ENCODE measurements around the gene MYO3B.

The MYO3B gene

DNA sequence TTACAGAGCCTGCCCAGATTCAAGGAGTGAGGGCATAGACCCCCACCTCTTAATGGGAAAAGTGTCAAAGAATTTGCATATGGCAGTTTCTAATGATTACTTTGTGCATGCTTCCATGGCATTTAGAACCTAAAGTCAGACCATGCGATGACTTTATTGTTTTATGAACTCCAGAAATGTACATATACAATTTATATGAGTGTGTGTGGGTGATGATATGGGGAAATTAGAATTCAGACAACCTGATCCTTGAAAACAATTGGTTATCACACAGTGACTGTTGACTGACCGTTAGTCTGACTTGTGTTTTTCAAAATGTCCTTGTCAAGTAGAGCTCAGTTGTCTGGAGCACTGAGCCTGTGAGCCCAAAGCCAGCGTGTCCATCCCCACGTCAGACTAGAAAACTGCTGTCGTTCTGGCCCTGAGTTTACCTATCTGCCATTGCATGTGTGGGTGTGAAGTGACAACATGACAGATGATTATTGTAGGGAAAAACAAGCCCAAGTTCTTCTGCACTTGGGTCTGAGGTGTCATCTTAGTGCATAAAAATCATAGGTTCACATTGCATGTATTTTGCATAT is 128.4 kb downstream of the MYO3B start:
- no peak for DNase-seq (ENCODE audit: low spot score)

DNA sequence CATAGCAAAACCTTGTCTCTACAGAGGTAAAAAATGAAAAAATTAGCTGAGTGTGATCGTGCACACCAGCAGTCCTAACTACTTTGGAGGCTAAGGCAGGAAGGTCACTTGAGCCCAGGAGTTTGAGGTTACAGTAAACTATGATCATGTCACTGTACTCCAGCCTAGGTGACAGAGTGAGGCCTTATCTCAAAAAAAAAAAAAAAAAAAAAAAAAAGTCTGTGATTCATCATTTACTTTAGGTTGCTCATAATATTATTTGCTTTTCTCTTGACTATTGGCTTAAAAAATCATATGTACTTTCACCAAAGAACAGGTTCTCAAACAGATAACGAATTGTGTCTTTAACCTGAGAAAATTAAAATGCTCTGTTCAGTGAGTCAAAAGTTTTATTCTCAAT is 129.1 kb downstream of the MYO3B start:
- DNase-seq (ENCODE audit: low spot score): no peak

DNA sequence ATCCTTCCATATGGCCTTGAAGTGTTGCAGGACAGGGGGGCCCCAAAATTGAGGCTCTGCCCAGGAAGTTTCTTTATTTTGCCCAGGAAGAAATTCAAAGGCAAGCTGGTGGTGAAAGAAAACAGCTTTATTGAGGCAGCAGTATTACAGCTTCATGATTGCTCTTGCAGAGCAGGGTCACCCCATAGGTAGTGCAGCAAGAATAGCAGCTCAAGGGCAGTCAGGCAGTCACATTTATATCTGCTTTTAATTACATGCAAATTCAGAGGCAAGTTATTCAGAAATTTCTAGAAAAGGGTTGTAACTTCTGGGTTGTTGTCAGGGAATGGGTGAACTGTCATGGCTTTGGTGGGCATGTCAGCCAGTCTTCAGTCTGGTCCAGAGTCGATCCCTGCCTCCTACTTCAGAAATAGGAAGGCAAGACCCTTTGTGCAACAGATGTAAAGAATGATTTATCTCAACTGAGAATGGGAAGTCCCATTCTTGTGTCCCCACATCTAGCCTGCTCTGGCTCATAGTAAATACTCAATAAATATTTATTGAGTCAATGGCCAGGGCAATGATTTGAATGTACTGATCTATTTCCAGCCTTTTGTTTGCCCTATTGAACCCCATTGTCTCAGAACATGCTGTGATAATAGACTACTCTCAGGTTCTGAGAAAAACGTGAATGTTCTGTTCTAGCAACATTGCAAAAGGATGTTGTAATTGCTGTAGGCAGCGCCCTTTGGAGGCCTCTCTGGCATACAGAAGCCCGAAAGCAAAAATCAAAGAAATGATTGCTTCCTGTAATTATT is 129.8 kb downstream of the MYO3B start:
- no peak for DNase-seq (ENCODE audit: low spot score)

DNA sequence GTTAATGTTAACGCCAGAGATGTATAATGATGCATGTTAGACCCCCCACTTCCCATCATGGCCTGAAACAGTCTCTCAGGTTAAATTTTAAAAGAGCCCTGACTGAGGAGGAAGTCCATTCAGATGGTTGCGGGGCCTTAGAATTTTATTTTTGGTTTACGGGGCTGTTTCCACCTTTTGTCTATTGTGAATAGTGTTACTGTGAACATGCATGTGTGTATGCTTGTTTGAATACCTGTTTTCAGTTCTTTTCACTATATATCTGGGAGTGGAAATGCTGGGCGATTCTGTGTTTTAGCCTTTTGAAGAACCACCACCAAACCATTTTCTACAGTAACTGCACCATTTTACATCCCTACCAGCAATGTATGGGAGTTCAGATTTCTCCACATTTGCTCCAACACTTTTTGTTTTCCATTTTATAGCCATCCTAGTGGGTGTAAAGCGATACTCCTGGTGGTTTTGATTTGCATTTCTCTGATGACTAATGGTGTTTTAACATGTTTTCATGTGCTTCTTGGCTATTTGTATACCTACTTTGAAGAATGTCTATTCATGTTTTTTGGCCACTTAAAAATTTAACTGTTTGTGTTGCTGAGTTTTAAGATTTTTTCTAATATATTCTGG is 133.0 kb downstream of the MYO3B start:
- no peak for DNase-seq (ENCODE audit: low spot score)

DNA sequence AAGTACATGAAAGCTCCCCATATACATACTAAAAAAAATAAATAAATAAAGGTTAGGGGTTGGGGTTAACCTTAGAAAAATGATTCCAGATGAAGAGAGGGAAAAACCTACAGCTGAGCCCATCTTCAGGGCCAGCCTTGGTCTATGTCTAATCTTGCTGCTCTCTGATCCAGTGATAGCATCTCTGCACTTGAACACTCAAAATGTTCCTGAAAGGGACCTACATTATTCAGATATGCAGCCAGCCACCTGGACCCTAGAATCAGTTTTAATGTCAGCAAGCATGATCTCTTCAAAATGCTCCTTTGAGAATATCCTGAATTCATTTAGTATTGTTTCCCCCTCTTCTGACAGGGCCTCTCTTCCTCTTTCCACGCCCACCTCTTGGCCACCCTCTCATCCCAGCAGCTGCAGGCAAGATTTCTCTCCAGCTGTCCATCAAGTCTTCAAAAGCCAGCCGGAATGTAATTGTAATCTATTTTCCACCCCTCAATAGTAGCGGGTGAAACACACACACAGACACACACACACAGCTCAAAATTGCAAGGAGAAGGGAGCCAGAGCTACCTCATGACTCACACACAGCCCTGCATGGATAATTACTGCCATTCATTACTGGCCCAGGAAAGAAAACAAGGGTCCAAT is 135.5 kb downstream of the MYO3B start:
- DNase-seq (ENCODE audit: low spot score): no peak

DNA sequence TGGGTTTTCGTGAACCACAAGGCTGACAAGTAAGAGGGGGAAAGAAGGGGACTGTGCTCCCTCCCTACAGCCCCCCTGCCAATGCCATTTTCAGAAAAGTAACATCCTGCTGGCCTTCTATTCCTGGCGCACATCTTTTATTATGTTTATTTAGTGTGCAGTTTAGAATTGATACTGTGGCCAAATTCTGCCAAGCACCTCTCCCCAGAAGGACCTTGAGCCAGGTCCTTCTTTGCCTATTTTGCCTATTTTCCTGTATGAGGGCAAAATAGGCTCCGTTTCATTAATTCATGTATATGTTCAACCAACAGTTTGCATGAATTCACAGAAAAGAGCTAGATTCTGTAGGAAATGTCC is 136.0 kb downstream of the MYO3B start:
- DNase-seq (ENCODE audit: low spot score): no peak

DNA sequence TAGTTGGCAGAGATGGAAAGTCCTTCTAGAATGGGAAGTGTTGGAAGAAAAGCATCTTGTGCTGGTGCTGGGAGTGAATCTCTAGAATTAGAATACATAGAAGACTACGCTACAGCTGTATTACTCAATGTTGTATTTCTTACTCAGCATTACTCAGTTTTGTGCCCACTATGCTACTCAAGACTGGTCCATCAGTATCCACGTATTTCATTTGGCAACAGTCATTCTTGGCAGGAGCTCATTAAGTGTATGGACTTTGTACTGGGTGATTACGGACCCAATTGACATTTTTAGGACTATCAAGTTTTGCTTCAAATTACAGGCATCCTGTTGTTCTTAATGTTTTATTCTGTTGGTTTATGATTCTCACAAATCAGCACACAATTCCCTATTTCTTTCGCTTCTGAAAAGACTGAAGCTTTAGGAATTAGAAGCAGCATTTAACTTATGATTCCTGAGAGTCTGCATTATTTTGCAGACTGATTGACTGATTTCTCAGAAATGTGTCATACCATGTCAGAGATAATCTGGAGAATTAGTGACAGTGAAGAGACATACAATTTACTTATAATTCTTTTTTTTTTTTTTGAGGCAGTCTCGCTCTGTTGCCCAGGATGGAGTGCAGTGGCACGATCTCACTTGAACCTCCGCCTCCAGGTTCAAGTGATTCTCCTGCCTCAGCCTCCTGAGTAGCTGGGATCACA is 136.9 kb downstream of the MYO3B start:
- no peak for DNase-seq (ENCODE audit: low spot score)

DNA sequence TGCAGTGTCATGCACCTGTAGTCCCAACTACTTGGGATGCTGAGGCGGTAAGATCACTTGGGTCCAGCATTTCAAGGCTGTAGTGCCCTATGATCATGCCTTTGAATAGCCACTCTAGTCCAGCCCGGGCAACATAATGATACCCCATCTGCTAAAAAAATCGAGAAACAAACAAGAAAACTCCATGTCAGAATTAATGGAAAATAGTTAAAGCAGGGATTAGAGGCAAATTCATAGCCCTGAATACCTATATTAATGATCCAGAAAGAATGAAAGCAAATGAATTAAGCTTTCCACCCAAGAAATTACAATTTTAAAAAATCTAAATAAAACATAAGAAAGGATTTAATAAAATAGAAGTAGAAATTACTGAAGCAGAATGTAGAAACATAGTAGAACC is 143.0 kb downstream of the MYO3B start:
- DNase-seq (ENCODE audit: low spot score): no peak

DNA sequence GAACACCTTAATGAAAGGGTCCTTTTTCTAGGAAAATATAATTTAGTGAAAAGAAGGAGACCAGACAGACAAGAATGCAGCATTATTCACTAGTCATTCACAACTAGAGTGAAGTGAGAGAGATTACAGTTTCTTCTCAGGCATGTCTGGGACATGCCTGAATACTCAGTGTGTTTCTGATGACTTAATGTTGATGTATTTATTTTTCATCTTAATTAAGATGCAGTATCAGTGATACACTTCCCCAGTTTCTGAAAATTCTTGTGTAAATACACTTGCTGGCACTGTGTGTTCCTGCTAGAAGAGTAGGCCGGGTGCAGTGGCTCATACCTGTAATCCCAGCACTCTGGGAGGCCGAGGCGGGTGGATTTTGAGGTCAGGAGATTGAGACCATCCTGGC is 143.6 kb downstream of the MYO3B start:
- DNase-seq (ENCODE audit: low spot score): no peak

DNA sequence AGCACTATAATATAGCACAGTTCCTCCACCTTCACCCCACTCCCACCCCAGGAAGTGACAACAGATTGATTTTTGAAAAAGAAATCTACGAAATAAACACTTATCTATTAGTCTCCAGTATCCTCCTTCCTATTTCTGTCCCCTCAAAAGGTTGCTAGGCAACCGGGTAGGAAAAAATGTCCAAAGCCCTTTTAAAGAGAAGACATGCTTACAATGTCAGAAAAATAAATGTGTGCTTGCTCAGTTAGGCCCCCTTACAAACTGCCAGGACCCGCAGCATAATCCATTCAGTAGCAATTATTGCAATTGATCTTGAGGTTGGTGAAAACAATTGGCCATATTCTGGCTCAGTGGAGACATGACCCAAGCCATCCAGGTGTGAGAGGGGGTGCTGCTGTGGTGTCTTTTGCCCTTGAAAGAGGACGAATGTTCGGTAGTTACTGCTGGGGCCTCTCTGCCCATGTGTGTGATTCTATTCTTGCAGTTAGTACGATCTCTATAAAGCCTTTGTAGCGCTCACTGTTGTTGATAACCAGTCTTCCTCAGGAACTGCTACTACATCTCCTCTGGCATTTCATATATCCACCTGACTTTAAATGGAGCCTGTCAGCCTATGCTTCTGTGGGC is 144.3 kb downstream of the MYO3B start:
- DNase-seq (ENCODE audit: low spot score): no peak

DNA sequence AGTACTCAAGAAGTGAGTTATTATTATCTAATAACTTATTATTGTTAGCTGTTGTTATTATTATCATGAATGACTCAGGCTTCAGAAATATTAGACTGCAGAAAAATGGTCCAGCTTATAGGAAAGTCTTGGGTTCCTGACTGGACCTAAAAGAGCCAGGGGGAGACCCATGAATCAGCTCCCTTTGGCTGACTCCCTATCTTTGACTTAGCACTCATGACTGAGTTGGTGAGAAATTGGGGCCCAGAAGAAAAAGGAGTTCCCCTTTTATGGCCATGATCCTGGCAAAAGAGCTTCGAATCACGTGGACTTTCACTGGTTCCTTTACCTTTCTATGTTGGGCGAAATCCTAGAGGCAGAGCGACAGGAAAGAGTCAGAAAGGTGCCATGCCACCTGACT is 145.8 kb downstream of the MYO3B start:
- DNase-seq (ENCODE audit: low spot score): no peak

DNA sequence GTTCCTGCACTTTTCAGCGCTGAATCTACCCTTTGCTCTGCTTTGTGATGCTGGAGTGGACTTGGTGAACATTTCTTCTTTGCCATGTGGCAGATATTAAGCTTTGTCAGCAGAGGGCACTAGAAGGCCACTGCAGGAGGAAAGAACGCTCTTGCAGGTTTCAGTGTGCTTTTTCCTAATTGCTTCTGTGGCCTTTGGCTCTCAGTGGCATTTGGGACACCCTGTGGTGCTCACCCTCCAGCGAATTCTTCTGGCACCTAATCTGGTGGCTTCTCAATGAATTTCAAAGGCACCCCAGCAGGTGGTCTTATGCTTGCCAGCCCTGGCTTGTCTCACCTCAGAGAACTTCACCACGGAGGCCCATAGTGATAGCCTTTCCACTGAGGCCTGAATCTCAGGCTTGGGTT is 146.7 kb downstream of the MYO3B start:
- DNase-seq (ENCODE audit: low spot score): peak; percentile 5

DNA sequence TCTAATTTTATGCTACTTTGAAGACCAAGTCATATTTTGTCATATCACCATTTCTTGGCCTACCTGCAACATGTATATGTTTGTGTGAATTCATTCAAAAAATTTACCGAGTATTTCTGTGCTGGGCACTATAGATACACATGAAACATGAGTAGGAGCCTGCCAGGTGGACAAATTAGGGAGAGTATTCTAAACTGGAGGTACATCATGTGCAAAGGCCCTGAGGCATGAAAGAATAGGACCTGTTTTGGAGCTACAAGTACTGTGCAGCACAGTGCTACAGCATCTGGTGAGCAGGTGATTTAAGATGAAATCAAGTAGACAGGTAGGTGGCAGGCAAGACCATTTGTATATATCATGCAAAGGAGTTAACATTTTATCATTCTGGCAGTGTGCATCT is 152.9 kb downstream of the MYO3B start:
- DNase-seq (ENCODE audit: low spot score): no peak

DNA sequence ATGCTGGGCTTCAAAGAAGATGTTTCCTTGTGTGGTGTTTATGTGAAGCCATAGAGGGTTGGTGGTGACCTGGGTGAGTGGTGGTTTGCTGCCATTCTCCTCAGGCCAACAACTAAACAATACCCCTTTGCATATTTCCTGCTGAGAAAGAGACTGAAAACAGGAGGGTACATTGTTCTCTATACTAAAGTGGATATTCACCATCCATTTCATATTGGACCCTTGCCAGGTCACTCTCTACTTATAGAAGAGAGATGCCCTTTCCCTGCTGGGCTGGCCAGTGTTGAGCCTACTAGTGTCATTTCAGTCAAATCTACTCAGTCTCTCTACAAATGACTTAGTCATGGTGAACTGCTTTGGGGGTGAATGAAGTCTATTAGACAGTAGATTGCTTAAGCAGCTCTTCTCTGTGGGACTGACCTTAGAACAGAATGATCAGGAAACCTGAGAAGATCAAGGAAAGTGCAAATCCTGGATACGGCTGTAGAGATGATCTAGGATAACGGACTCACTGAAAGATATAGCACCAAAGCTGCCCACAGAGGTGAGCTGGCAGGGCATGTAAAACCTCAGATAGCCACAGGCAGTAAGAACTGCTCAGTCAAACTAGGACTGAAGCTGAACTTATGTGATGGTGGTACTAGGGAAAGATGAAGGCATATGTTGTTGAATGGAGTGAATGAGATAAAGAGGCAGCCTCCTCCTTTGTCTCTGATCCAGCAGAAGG is 154.9 kb downstream of the MYO3B start:
- no peak for DNase-seq (ENCODE audit: low spot score)

DNA sequence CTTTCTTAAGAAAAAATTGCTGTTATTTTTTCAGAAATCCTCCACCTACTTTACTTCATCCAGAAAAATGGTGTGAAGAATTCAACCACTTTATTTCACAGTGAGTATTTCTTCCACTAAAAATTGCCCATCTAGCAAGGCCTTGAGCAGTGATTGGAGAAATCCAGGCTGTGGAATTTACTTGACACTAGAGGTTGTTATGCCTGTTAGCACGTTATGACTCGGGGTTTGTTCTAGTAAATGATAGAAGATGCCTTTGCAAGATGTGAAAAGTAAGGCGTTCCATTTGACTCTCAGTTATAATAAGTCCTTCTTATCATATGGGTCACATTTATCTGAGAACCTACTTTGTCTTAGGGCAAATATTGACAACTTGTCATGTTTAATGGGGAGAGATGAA is 157.4 kb downstream of the MYO3B start:
- DNase-seq (ENCODE audit: low spot score): no peak

DNA sequence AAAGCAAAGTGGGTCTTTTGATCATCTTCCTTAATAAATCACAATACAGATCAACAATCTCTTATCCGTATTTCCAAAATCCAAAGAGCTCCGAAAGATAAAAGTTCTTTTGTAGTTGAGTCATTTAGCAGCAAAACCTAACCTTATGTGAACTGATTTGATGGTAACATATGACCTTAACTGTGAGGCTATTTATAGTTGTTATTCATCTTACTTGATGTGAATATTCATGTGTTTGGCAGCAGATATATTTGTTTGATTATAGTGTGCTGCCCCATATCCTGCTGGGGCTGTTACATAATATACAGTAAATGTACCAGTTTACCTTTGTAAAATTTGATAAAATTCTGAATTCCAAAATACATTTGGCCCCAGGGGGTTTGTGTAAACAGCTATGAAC is 158.5 kb downstream of the MYO3B start:
- DNase-seq (ENCODE audit: low spot score): no peak

DNA sequence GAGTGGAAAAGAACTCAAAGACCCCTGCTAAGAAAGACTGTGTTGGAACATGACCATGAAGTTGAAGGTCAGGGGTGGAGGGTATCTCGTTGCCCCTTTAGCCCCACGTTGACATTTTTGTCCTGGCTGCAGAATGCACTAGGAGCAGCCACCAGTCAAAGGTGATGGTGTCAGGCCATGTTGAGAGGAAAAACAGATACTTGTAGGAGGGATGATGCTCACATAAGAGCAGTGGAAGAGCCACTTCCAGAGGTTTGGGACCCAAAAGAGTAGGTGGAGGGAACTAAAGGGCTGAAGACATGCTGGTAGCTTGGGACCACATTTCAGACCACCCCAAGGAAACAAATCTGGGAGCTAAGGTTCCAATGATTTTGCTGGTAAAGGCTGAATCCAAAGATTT is 159.0 kb downstream of the MYO3B start:
- DNase-seq (ENCODE audit: low spot score): no peak

DNA sequence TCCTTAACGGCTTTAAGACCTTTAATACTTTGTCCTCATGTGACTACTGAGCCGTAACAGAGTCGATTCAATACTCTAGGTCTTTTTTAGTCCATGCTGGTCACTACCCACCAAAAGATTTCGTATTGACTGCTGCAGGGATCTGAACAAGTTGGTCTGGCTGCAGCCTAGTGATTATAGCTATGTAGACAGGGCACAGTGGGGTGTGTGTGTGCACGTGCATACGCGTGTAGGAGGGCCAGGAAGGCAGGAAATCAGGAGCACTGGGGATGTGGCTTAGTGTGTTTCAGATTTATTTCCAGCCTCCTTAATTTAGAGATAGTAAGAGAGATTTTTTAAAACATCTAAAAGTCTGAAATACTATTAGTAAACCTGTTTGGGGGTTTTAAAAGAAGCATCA is 161.4 kb downstream of the MYO3B start:
- DNase-seq (ENCODE audit: low spot score): no peak

DNA sequence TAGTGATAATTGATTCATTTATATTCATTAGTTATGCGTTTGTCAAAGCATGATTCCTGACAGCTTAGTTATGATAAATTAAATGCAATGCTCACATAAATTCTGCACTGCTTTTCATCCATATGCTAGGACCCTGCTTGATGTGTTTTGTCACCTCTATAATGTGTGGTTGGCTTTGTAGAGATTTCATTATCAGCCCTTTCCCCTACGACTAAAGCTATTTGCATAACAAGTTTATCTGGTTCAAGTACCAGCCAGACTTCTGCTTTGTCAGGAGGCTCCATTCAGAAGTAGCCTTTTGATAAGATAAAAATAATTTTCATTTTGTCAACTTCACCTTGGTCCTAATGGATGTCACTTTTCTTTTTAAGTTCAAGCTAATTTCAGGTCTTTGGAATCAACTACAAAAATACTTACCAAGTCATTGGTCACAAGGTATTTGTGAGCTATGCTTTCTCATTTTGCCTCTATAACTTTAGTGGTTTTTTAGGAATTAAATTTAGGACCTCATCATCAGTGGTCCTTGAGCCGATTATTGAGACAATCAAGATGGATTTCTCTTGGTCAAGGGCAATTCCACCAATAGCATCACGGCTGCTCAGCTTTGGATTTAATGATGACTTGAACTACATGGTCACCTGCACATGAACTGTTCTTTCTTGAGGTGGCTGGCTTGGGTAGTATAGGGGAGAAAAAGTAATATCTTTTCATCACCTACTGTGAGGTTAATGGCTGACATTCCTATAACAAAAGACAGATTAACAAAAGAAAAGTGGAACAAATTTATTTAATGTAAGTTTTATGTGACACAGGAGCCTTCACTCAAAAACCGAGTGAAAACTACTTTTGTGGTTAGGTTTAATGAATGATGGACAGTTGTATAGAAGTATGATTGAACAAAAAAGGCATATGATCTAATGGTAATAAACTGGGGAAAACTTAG is 162.1 kb downstream of the MYO3B start:
- no peak for DNase-seq (ENCODE audit: low spot score)

DNA sequence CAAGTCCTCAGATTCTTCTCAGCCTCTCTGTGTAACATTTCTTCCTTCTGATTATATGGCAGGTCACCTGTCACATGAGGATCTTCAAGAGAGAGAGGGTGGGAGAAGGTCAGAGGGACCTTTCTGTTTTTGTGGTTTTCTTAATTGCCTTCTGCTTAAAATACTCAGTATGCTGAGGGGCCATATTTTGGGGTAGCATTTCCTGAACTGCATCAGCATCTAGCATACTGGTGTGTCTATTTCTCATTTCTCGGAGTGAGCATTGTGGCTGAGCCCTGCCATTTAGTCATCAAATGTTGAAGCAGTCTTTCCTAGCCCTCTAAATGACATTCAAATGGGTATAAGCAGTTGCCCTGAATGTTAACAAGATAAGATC is 162.7 kb downstream of the MYO3B start:
- no peak for DNase-seq (ENCODE audit: low spot score)

Data from hematopoietic multipotent progenitor cell treated with erythropoietin and hydrocortisone succinate and interleukin-3 and kit ligand, for 15 days (in vitro differentiated cells).